ENCODE measurements around the gene CHID1.

The CHID1 gene

GRCh38 chr11:910044-910588, 494 bp downstream of the CHID1 start:
- DNase-seq (ENCODE audit: low spot score) = peak; percentile 15

DNA sequence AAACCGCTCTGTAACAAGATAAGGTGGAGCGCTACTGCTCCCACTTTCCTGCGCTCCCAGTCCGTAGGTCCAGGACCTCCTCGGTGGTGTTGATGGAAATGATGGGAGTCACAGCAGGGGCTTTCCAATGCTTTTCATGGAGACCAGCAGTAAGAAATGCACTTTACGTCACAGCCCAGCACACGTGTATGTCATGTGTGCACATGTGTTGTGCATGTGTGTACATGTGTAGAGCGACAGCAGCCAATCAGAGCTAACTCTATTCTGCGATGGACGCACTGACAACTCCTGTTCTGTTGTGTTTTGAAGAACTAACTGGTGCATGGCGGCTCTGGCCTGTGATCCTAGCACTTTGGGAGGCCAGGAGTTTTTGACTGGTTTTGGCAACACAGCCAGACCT, 1.2 kb downstream of the CHID1 start:
- DNase-seq (ENCODE audit: low spot score) = no peak

- DNase-seq (ENCODE audit: low spot score) = no peak
Observed at GRCh38 chr11:908273-908672, 2.3 kb downstream of the CHID1 start.

DNA sequence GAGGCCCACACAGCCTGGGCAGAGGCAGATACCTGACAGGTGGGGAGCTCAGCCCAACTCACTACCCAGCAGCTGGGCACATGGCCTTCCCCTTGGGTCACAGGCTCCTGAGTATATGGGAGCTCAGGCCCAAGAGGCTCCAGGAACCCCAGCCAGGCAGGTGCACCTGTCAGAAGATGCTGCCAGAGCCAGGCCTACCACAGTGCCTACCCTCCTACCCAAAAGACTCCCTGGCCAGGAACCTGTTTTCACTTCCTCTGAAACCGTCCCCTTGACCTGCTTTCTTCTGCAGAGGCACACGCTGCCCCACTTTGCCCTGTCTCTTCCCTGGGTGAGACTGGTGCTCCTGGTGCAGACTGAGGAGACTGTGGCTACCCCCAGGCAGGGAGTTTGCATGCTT, 2.9 kb downstream of the CHID1 start:
- no peak for DNase-seq (ENCODE audit: low spot score)

GRCh38 chr11:905952-906351, 4.7 kb downstream of the CHID1 start:
- no peak for DNase-seq (ENCODE audit: low spot score)

DNA sequence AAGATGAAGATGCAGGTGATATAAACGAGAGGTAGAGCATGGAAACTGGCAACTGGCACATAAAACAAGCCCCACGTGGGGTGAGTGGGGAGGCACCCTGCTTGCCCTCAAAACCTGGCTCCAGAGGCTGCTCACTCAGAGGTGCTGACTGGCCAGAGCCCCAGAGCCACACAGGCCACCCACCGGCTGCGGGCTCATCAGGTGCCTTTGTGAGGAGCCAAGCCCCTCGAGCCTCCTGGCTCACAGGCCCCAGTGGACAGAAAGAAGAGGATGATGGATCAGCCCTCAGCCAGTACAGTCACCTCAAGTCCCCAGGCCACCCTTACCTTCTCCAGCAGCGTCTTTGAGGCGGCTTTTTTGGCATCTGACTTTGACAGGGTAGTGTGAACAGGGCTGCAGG, 6.2 kb downstream of the CHID1 start:
- DNase-seq (ENCODE audit: low spot score) = no peak

DNA sequence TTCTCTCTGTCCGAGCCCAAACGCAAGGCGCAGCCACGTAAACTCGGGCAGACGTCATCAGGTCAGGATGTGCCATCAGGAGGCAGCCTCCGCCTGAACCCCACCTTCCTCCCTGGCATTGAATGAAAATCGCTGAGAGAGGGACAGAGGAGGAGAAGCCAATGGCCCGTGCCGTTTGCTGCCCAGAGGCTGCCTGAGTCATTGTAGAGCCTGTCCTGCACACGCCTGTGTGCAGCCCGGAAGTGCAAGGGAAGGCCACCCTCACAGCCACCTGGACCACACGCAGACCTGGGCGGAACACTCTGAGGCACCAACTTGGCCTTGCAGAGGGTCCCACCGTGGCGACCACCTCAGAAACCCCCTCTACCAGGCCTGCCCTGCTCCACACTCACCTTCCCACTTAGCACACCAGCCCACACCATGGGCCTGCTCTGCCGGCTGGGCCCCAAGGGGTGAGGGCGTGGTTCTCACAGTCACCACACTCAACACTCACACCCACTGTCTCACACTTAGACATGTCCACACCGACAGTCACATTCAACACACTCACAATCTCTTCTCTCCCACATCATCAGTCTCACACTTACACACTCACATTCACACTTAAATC, 9.1 kb downstream of the CHID1 start:
- DNase-seq (ENCODE audit: low spot score) = no peak

GRCh38 chr11:900545-900944, 10.1 kb downstream of the CHID1 start:
- DNase-seq (ENCODE audit: low spot score) = no peak

DNA sequence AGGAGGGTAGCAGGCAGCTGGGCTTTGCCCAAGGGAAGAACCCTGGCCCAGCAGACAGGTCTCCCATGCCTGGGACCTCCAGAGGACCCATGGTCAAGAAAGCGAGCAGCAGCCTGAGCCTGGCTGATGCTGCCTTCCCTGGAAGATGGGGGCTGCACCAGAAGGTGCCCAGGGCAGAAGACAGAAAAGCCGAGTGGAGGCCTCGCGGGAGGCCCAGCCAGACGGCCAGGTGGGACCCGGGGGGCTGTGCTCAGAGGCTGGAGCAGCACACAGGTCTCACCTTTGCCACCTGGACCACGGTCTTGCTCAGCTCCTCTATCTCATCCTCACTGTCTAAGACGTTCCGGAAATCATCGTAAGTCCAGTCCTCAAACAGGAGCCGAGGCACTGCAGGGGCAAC, 10.9 kb downstream of the CHID1 start:
- no peak for DNase-seq (ENCODE audit: low spot score)

- no peak for DNase-seq (ENCODE audit: low spot score)
Observed at GRCh38 chr11:898540-899190, 11.9 kb downstream of the CHID1 start.

DNA sequence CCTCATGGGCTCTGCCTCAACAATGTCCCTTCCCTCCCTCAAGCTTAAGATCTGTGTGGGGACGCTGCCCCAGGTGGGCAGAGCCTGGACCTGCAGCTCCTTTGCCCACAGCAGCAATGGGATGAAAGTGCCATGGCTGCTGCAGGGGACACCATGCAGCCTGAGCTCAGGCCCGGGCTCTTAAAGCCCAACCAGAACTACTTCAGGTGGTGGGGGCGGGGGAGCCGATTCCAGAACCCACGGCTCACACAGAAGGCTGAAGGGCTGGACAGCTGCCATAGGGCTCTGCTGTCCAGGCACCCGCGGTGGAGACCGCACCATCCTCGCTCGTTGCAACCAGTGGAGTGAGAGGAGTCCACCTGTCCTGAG, 12.5 kb downstream of the CHID1 start:
- DNase-seq (ENCODE audit: low spot score) = no peak

- DNase-seq (ENCODE audit: low spot score) = no peak
Observed at GRCh38 chr11:897253-898142, 13.1 kb downstream of the CHID1 start.

DNA sequence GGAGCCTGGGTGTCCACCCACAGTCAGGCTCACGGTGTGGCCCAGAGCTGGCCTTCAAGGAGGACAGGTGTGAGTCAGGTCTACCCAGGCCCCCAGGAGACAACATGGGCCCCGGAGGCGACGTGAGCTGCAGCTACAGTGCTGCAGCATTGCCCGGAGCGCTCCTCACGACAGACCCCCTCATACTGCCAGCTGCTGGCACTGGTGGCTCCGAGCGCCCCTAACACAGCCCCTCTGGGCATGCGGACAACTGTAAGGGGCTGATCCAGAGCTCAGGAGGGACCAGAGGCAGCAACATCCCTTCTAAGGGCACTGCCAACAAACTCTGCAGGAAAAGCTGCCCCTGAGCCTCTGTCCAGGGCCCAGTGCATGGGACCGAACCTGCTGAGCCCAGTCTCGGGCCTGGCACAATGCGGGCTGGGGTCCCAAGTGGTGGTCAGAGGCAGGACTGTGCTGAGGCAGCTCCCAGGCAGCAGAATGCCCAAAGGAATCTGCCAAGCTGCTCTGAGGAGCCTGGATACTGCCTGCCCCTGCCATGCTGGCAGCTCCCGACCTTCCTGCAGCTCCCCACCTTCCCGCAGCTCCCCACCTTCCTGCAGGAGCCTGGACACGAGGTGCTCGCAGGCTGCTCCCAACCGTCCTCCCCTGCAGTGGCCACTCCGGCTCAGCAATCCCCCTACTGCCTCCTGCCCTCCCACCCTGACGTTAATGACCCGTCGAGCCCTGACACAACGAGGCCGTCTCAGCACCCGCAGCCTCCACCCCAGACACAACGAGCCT, 15.1 kb downstream of the CHID1 start:
- no peak for DNase-seq (ENCODE audit: low spot score)

GRCh38 chr11:894575-895201, 15.9 kb downstream of the CHID1 start:
- DNase-seq (ENCODE audit: low spot score) = no peak

DNA sequence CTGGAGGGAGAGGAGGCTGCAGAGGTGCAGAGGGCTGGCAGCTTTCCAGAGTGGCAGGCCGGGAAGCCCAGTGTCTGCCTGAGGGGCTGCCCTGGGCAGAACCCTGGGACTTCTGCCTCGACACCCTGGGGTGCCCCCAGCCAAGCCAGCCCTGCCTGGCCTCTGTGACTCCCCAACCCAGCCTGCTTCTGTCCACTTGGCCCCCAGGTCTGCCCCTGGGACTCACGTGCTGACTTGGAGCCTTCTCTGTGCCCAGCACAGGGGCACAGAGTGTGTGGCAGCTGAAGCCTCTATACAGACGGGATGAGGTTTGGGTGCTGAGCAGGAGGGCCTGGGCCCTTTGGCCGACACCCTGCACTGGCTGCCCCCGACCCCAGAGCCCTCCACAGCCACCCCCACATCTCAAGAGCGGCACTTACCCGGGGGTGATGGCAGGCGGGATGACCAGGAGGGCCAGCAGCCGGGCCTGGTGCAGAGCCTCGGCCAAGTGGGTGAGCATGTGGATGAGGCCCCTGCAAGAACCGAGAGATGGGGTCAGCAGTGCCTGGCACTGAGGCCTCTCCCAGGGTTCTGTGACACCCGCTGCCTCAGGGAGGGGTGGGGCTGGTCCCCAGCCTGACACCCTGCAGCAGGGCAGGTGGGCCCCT, 17.5 kb downstream of the CHID1 start:
- no peak for DNase-seq (ENCODE audit: low spot score)

GRCh38 chr11:890794-891540, 19.6 kb downstream of the CHID1 start:
- DNase-seq (ENCODE audit: low spot score) = no peak

DNA sequence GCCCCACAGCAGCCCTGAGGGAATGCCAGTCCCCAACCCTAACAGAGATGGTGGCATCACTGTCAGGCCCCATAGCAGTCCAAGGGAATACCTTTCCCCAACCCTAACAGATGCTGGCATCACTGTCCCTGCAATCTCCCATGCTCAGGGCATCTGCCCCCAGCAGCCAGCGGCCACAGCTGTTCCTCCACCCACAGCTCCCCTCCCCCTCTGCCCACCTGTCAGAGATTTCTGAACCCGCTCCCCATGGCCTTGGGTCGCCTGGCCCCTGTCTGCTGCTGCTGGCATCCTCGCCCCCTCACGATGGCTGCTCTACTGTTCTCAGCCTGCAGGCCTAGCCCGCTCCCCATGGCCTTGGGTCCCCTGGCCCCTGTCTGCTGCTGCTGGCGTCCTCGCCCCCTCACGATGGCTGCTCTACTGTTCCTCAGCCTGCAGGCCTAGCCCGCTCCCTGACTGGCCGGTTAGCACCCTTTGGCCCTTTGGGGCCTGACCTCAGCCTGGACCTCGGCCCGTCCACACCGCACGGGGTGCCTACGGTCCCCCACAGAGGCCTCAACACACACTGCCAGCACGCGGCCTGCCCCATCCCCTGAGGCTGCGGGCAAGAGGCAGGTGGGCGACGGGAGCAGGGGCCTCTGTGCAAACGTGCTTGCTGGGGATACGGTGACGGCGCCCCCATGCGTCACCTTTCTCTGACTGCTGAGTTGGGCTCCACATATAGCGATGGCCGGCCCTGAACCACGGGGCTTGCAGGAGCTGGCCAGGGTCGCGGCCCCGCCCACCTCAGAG, 20.7 kb downstream of the CHID1 start:
- DNase-seq (ENCODE audit: low spot score) = no peak

DNA sequence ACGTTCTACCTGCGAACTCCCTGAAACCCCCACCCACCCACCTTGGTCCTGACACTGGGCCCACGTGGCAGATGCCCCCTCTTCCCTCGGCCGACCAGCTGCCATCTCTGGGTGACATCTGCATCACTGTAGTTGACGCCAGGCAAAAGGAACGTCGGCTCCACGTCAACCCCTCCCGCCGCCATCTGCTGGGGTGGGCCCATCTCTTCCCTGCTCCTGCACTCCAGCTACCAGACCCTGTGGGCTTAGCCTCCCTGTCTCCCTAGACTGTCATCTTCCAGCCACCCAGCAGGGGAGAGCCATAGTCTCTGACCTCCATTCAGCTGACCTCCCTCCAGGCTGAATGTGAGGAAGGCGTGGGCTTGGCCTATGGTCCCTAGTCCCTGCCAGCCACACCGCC, 21.4 kb downstream of the CHID1 start:
- no peak for DNase-seq (ENCODE audit: low spot score)
